DMS79 (cell line): ENCODE data around the gene ARHGEF7.

ENCODE experiments used
- DNase-seq: peaks from one replicate; lab custom pipeline; 2025; lab: John Stamatoyannopoulos, UW

ARHGEF7 gene

DNA sequence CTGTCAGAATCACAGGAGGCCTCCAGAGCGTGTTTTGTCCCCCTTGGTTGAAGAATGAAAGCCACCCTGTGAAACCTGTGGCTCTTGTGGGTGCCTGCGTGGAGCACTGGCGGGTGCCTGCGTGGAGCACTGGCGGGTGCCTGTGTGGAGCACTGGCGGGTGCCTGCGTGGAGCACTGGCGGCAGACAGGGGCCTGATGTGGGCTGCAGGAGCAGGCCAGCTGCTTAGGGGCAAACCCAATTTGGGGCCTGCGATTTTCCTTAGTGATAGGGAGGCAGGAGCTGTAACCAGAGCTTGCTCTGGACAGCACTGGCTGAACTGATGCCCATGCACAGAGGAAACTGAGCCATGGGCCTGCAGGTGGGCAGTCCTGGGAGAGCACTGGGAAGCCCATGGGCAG is 24.3 kb downstream of the ARHGEF7 start:
- no peak for DNase-seq

DNA sequence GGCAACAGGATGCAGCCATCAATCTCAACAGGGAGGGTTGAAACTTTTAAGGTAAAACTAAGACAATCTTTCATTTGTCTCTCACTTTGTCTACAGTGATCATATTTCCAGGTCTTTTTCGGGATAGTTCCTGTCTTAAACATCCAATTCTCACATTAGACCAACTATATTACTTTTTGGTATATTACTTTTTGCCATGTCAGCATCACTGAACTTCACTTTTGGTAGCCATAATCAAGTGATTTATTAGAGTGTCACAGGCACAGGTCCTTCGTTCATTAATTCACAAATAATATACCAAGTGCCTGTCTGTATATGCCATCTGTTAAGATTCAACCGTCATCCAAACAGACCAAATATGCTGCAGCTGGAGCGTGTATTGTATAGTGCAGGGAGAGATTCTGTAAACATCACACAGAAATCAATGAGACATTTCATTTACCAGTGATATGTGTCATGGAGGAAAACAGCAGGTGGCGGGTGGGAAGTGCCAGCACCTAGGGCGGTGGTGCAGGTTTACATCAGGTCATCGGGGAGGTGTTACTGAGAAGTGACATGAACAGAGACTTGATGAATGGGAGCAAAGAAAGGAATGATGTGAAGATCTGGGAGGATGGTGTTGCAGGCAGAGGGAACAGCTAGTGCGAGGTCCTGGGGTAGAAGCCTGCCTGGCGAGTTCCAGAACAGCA is 24.9 kb downstream of the ARHGEF7 start:
- no peak for DNase-seq

DNA sequence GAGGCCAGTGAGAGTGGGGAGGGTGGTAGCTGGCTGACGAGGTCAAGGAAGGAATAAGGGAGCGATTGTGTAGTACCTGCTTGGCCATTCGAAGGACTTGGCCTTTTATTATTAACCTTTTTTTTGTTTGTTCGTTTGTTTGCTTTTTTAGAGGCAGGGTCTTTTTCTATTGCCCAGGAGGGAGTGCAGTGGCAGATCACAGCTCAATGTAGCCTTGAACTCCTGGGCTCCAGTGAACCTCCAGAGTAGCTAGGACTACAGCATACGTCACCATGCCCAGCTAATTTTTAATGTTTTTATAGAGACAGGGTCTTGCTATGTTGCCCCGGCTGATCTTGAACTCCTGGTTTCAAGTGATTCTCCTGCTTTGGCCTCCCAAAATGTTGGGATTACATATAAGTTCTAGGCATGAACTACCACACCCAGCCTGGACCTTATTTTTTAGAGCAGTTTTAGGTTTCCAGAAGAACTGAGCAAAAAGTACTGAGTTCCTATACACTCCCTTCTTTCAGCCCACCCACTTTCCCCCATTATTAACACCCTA is 25.5 kb downstream of the ARHGEF7 start:
- DNase-seq = no peak

- no peak for DNase-seq
Observed at GRCh38 chr13:111142472-111142871, 27.4 kb downstream of the ARHGEF7 start.

- no peak for DNase-seq
Observed at GRCh38 chr13:111143865-111144540, 28.9 kb downstream of the ARHGEF7 start.

DNA sequence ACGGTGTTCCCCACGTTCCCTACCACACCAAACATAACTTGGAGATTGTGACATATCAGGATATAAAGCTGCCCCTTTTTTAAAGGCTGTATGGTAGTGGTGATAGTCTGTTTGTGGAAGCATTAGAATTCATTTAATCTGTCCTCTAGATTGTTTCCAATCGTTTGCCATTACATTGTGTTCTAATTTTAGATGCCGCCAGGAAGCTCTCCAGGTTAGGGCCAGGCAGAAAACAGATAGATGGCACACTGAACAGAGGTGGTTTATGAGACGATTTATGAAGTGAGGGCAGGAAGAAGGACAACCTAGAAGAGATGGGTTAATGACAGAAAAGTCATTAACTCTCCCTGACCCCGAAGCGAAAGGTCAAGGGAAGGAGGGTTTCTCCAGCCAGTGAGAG is 30.0 kb downstream of the ARHGEF7 start:
- no peak for DNase-seq

DNA sequence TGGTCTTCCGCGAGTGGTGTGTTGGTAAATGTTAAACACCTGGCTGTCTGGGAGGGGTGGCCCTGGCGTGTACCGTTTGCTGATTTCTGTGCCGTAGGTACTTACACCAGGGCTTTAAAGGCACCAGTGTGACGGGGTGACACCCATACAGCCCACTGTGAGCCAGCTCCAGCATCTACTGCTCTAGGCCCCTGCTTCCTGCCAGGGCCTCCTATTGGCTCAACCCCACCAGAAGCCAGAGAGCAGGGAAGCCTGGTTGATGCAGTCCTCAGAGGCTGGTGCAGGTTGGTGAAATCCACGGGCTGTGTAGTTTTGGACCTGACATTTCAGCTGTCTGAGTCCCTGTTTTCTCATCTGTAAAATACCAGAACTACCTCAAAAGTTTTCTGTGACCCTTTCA is 30.4 kb downstream of the ARHGEF7 start:
- DNase-seq = no peak

GRCh38 chr13:111152844-111153243 is 37.7 kb downstream of the ARHGEF7 start:
- DNase-seq = no peak

GRCh38 chr13:111153279-111153976 is 38.3 kb downstream of the ARHGEF7 start:
- DNase-seq = peak; percentile 88

- DNase-seq = no peak
Observed at GRCh38 chr13:111153977-111154332, 38.8 kb downstream of the ARHGEF7 start.

GRCh38 chr13:111156421-111156820 is 41.3 kb downstream of the ARHGEF7 start:
- DNase-seq = no peak

- DNase-seq = peak; percentile 62
Observed at GRCh38 chr13:111158136-111158805, 43.2 kb downstream of the ARHGEF7 start.

DNA sequence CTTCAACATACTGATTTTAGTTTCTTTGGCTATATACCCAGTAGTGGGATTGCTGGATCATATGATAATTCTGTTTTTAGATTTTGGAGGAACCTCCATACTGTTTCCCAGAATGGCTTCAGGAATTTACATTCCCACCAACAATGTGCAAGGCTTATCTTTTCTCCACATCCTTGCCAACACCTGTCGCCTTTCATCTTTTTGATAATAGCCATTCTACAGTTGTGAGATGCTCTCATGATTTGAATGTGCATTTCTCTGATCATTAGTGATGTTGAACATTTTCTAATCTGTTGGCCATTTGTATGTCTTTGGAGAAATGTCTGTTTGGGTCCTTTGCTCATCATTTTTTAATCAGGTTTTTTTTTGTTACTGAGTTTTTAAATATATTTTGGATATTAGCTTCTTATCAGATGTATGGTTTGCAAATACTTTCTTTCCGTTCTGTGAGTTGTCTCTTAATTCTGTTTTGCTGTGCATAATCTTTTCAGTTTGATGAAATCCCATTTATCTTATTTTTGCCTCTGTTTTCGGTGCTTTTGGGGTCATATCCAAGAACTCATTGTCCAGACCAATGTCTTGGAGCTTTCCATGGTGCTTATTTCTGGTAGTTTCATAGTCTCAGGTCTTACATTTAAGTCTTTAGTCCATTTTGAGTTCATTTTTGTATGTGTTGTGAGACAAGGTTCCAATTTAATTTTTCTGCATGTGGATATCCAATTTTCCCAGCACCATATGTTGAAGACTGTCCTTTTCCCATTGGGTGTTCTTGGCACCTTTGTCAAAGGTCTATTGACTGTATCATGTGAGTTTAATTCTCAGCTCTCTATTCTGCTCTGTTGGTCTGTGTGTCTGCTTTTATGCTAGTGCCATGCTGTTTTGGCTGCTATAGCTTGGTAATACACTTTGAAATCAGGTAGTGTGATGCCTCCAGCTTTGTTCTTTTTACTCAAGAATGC is 44.5 kb downstream of the ARHGEF7 start:
- DNase-seq = no peak

DNA sequence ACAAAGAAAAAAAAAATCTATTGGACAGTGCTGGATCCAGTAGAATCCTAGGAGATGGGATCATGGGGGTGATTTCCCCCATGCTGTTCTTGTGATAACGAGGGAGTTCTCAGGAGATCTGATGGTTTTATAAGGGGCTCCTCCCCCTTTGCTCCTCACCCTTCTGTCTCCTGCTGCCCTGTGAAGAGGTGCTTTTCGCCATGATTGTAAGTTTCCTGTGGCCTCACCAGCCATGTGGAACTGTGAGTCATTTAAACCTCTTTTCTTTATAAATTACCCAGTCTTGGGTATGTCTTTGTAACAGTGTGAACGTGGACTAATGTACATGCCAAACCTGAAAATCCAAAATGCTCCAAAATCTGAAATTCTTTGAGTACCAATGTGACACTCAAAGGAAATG is 45.5 kb downstream of the ARHGEF7 start:
- DNase-seq = no peak

GRCh38 chr13:111161601-111162600 is 46.8 kb downstream of the ARHGEF7 start:
- DNase-seq = no peak

- DNase-seq = peak; percentile 83
Observed at GRCh38 chr13:111165241-111166010, 50.3 kb downstream of the ARHGEF7 start.

GRCh38 chr13:111166882-111167675 is 52.0 kb downstream of the ARHGEF7 start:
- DNase-seq = peak; percentile 56

DNA sequence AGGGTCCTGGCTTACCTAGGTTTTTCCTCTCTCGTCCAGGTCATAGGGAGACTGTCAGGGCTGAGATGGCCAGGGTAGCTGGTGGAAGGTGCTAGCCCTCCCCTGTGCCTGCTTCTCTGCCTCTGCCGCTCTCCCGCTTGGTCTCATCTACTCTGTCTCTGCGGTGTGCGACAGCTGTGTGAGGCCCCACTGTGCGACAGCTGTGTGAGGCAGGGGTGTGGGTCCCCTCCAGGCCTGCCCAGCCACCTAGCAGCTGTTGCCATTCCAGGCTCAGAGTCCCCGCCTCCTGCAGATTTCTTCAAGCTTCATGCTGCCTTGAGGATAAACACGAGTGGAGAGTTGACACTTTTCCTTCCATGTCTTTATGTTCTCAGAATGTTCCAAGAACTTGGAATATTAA is 53.0 kb downstream of the ARHGEF7 start:
- no peak for DNase-seq
